Endothelial cell of umbilical vein (primary cell): ENCODE data around the gene JAG2.

Source experiments
- EZH2 ChIP-seq: IDR thresholded peaks from 2 replicates; pipeline ENCODE4 v1.6.1; 2012; ENCODE audit warnings: borderline replicate concordance, low read depth, mild to moderate bottlenecking, moderate library complexity, low read length, inconsistent platforms; ENCODE audit not compliant: severe bottlenecking
- TF ChIP-seq, protein P1 (sequence below), 2 donors: IDR thresholded peaks; 1 replicate in 1 of 2; 2 replicates in 1 of 2; pipeline ENCODE4 v1.5.1; 2011; ENCODE audit warnings: low read length in 2 of 2, mild to moderate bottlenecking in 2 of 2, moderate library complexity in 2 of 2, control low read depth in 1 of 2, inconsistent platforms in 1 of 2, low read depth in 1 of 2; ENCODE audit not compliant: insufficient read depth in 1 of 2; ENCODE audit errors: extremely low read depth in 1 of 2

DNA sequence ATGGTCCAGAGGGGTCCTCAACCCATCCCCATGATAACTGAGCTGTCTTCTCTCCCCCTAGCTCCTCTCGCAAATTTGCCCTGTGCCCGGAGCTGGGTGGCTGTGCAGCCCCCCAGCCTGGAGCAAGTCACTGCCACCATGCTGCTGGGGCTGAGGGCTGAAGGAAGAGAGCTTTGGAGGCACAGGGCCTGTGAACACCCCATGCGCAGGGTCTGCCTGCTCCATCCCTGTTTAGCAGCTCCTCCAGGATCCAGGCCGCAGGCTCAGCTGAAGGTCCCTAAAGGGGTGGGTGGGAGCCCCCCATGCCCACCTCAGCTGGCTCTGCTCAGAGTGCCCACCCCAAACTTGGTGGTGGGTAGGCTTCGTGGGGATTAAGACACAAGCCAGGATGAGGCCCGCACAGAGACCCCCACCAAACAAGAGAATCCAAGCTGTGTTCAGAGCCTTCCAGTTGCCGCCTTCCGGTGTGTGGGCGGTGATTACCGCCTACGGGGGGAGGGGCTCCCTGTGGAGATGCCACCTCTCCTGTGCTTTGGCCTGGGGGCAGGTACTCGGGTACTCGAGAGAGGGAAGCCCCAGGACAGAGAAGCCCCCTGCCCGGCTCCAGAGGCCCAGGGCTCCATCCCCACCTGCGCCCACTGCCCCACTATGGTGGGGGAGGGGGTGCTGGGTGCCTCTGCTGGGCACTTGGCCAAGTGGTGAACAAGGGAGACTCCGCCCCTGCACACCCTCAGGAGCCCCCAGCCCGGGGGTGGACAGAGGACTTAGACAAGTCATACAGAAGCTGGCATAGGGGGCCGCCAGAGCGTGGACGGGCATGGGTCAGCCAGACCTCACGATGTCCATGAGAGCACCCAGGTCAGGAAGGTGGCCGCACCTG is 1.4 kb upstream of the JAG2 start:
- TF ChIP-seq EZH2 = no peak
- TF ChIP-seq, protein P1, sequence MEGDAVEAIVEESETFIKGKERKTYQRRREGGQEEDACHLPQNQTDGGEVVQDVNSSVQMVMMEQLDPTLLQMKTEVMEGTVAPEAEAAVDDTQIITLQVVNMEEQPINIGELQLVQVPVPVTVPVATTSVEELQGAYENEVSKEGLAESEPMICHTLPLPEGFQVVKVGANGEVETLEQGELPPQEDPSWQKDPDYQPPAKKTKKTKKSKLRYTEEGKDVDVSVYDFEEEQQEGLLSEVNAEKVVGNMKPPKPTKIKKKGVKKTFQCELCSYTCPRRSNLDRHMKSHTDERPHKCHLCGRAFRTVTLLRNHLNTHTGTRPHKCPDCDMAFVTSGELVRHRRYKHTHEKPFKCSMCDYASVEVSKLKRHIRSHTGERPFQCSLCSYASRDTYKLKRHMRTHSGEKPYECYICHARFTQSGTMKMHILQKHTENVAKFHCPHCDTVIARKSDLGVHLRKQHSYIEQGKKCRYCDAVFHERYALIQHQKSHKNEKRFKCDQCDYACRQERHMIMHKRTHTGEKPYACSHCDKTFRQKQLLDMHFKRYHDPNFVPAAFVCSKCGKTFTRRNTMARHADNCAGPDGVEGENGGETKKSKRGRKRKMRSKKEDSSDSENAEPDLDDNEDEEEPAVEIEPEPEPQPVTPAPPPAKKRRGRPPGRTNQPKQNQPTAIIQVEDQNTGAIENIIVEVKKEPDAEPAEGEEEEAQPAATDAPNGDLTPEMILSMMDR (IDR thresholded peaks at IDR 0.05; ENCODE audit: extremely low read depth in 1 of 2, insufficient read depth in 1 of 2, low read depth in 1 of 2, low read length in 2 of 2) = no peak
